Measurements from ENCODE around the gene ZNF526.
A peak's percentile ranks its signal among the peaks of the same experiment; 100 is the strongest.

The ZNF526 gene

GRCh38 chr19:42219812-42220750, at the start of gene ZNF526:
Gene ZNF526, plus strand, starts transcription at chr19:42220312. Its CDS starts 4,092 bp downstream, at chr19:42224404.
- peak; percentile 83 to 99 (median 94) for DNase-seq

- DNase-seq: no peak
Observed at GRCh38 chr19:42170715-42171114, 49.4 kb upstream of the ZNF526 start.

- DNase-seq: no peak
Observed at GRCh38 chr19:42172261-42172660, 47.9 kb upstream of the ZNF526 start.

GRCh38 chr19:42173695-42174094, 46.4 kb upstream of the ZNF526 start:
- DNase-seq: no peak

- no peak for DNase-seq
Observed at GRCh38 chr19:42174188-42174587, 45.9 kb upstream of the ZNF526 start.

GRCh38 chr19:42174958-42175734, 45.0 kb upstream of the ZNF526 start:
- no peak for DNase-seq

GRCh38 chr19:42175952-42176648, 44.0 kb upstream of the ZNF526 start:
- peak in 7 of 51 donors; percentile 11 to 60 (median 23) for DNase-seq

- DNase-seq: peak in 7 of 51 donors; percentile 19 to 69 (median 38)
Observed at GRCh38 chr19:42176649-42176989, 43.5 kb upstream of the ZNF526 start.

GRCh38 chr19:42176990-42177685, 43.0 kb upstream of the ZNF526 start:
- DNase-seq: peak in 49 of 51 donors; percentile 20 to 87 (median 58)

GRCh38 chr19:42177686-42178019, 42.5 kb upstream of the ZNF526 start:
- no peak for DNase-seq

GRCh38 chr19:42178791-42179674, 41.1 kb upstream of the ZNF526 start:
- DNase-seq: no peak

- DNase-seq: peak in 48 of 51 donors; percentile 10 to 83 (median 56)
Observed at GRCh38 chr19:42184401-42184861, 35.7 kb upstream of the ZNF526 start.

- peak in 2 of 51 donors; percentile 6 to 12 for DNase-seq
Observed at GRCh38 chr19:42185277-42185676, 34.8 kb upstream of the ZNF526 start.

GRCh38 chr19:42188665-42189064, 31.4 kb upstream of the ZNF526 start:
- no peak for DNase-seq

- no peak for DNase-seq
Observed at GRCh38 chr19:42189133-42189532, 31.0 kb upstream of the ZNF526 start.

GRCh38 chr19:42191330-42191729, 28.8 kb upstream of the ZNF526 start:
- no peak for DNase-seq

GRCh38 chr19:42191855-42192254, 28.3 kb upstream of the ZNF526 start:
- DNase-seq: no peak

GRCh38 chr19:42193294-42193693, 26.8 kb upstream of the ZNF526 start:
- DNase-seq: no peak

- no peak for DNase-seq
Observed at GRCh38 chr19:42193706-42194105, 26.4 kb upstream of the ZNF526 start.
